HG03039 (cell line): ENCODE results near the gene CACNA2D1.

Source experiments
- ATAC-seq: cut with Tn5 transposase; IDR thresholded peaks from one replicate; pipeline ENCODE4 v1.9.1; 2021; ENCODE audit warnings: mild to moderate bottlenecking, moderate library complexity; ENCODE audit not compliant: unreplicated experiment

Gene CACNA2D1

DNA sequence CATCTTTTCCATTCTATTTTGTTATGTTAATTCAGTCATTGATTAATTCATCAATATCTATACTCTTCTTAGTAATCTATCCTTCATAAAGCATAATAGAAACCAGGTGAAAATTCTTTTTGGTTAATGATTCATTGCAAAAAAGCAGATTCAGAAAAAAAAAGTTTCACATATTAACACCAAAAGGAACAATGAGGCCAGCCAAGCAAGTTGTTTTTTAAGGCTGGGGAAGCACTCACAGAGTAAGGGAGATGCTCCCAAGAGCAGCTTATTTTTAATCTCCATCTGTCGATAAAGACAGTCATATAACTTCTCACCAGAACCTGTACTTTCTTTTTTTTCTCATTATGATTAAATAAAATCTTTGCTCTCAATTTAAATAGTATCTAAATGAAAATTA lies 95.8 kb downstream of the CACNA2D1 start:
- ATAC-seq: no peak

DNA sequence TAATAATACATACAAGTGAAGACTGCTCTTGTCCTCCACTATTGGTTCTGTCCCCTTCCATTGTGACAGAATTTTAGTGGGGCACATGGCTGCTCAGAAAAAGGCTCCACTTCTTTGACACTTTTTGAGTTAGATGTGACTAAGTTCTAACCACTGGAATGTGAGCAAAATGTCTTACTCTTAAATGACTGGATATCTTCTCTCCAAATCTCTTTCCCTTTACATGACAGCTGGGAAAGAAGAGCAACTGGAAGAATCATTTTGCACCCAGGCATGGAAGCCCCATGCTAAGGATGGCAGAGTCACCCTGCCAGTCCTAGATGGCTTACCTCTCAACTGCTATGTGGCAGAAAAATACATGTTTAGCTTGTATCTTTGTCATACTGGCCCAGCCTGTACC lies 97.7 kb downstream of the CACNA2D1 start:
- ATAC-seq: no peak

DNA sequence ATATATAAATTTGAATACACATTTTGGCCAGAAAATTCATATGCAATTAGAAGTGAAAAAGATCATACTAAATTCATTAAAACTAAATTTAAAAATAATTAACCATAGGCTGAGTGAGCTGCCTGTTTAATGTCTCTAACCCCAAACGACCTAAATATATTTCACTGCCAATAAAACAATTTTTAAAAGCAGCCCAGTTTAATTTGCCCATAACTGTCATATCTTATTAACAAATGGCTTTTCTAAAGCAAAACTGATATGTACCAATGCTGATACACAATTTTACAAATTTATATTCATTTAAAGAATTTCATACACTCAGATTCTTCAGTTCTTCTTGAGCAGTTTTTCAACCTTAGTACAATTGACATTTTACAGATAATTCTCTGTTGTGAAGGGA lies 99.9 kb downstream of the CACNA2D1 start:
- ATAC-seq: no peak

- no peak for ATAC-seq
Measured at GRCh38 chr7:82339958-82340357, 103.6 kb downstream of the CACNA2D1 start.

GRCh38 chr7:82335927-82336326 lies 107.7 kb downstream of the CACNA2D1 start:
- ATAC-seq: no peak

GRCh38 chr7:82335001-82335400 lies 108.6 kb downstream of the CACNA2D1 start:
- ATAC-seq: no peak

- no peak for ATAC-seq
Measured at GRCh38 chr7:82331234-82331633, 112.3 kb downstream of the CACNA2D1 start.

DNA sequence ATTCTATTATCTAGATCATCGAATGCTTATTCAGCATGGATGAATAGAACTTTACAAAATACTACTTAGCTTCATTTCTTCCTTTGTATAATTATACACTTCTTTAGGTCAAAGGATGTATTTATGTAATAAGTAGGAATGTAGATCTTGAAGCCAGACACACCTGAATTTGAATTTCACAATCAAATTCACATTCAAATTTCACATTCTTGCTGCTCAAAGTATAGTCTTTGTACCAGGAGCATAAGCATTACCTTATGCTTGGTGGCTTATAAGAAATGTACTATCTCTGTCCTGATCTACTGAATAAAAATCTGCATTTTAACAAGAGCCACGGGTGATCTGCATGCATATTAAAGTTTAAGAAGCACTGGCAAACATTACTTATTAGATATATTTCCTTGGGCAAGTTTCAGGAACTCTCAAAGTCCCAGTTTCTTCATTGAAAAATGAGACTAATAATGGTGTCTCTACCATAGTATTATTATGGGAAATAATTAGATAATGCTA lies 112.8 kb downstream of the CACNA2D1 start:
- ATAC-seq: no peak

DNA sequence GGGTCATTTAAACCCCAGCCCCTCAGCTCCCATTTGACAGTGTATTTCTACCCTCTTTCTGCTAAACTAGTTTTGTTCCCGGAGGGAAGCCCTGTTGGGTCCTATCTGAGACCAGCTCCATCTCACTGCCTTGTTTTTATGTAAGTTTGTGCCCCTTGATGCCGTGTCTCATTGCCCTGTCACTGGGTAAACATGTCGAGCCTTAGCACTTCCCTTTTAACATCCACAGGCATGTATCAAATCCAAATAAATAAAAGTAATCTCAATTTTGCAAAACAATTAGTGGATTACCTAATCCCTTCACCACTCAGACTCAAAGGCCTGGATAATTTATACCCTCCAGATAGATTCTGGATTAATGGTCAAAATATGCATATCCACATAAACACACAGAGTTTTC lies 115.7 kb downstream of the CACNA2D1 start:
- ATAC-seq: no peak

DNA sequence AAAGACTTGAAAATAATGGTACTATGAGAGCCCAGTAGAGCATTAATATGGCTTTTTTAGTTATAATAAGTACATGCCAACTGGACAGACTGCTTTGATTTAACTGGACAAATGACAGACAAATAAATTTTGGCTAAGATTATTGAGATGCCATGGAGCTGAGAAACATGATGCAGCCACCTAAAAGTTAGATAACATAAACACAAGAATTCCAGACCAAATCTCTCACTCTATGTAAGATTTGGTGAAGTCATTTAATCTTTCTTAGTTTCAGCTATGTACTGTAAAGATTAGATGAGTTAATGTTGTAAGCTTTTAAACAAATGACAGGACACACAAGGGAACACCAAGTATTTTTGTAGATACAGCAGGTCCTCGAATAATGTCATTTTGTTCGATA lies 118.2 kb downstream of the CACNA2D1 start:
- ATAC-seq: no peak

DNA sequence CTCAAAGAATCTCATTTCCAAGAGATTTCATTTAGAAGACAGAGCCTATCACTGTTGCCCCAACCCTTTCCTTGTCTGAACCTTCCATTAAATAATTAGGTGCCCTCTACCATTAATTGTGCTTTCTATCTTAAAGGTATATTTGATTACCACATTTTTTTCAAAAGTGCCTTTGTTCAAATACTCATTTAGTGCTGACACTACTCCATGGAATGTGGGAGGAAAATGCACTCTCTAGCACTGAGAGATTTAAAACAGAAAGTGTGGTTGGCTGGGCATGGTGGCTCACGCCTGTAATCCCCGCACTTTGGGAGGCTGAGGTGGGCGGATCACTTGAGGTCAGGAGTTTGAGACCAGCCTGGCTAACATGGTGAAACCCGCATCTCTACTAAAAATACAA lies 119.8 kb downstream of the CACNA2D1 start:
- ATAC-seq: no peak

- ATAC-seq: no peak
Measured at GRCh38 chr7:82319674-82320118, 123.9 kb downstream of the CACNA2D1 start.

DNA sequence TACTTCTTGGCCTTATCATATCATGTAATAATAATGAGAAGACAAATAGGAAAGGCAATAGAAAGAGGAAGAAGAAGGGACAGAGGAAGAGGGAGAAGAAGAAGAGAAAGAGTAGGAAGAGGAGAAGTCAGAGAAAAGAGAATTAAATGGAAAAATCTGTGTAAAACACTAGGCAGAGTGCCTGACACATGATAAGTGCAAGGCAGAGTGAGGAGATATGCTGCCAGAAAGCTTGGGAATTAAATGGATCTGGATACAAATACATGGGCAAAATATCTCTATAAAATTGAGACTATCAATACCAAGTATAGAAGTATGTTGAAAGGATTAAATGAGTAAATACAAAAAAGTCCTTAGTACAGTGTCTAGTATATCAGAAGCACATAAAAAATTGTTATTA lies 124.8 kb downstream of the CACNA2D1 start:
- no peak for ATAC-seq

DNA sequence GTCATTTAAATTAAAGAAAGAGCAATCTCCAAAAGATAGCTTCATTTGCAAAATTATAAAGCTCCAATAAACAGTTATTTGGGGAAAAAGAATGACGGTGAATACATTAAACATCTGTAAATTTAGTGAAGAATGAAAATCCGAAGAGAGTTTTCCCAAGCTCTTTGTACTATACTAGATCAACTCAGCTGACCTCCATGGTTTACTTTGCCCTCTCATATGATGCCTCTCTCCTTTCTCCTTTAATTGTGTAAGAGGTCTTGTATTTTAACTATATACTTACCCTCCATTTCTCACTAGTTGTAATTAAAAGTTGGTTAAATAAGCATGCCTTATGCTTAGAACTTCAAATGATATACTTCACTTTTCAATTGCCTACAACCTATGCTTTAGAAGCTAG lies 125.8 kb downstream of the CACNA2D1 start:
- ATAC-seq: no peak

GRCh38 chr7:82317257-82317721 lies 126.3 kb downstream of the CACNA2D1 start:
- no peak for ATAC-seq

- ATAC-seq: no peak
Measured at GRCh38 chr7:82313269-82313668, 130.3 kb downstream of the CACNA2D1 start.

DNA sequence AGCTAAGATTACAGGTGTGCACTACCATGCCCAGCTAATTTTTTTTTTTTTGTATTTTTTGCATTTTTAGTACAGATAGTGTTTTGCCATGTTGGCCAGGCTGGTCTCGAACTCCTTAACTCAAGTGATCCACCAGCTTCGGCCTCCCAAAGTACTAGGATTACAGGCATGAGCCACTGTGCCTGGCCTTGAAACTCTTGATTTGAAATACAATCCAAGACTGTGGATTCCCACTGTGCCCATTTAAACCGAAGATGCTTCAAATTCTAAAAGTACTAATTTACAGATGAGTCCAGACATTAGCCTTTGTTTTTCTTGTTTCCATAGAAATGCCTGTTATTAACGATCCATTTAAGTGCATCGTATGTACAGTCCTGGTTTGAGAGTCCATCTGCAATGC lies 130.9 kb downstream of the CACNA2D1 start:
- no peak for ATAC-seq

DNA sequence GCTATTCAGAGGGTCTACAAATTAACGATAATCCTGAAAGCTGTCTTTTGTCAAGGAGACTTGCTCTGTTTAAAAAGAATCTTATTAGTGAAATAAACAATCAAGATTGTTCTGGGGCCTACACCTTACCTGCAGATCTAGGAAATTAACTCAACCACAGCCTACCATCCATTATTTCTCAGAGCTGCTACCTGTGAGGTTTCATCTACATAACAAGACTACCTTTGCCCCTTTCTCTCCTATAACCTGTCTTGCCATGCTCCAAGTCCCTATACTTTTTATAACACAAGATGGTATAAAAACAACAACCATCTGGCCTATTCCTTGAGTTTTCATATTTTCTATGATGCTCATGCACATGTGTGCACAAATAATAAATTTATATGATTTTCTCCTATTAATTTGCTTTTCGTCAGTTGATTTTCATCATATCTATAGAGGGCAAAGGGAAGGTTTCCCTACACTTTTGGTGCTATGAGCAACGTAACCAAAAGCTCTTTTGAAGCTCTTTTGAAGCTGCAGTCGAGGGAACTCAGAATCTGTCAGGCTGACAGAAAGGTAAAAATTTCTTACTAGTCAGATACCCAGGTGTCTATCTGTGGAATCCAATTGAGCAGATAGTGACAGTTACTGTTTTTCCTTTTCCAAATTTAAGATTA lies 138.1 kb downstream of the CACNA2D1 start:
- ATAC-seq: no peak

DNA sequence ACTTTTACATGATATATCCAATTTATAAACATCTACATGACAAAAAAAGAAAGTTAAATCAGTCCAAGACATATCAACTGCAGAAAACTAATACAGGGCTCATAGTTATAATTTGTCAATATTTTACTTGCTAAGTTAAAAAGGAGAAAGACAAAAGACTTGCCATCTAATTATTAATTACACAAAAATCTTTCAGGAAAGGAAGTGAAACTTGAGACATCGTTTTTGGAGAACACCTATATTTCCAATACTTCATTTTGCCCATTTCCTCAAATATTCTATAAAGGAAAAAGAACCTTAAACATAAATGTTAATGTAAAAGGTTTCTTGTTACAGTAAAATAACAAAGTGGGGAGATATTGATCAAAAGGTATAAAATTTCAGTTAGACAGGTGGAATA lies 148.7 kb downstream of the CACNA2D1 start:
- ATAC-seq: no peak

GRCh38 chr7:82294382-82294784 lies 149.2 kb downstream of the CACNA2D1 start:
- ATAC-seq: no peak

DNA sequence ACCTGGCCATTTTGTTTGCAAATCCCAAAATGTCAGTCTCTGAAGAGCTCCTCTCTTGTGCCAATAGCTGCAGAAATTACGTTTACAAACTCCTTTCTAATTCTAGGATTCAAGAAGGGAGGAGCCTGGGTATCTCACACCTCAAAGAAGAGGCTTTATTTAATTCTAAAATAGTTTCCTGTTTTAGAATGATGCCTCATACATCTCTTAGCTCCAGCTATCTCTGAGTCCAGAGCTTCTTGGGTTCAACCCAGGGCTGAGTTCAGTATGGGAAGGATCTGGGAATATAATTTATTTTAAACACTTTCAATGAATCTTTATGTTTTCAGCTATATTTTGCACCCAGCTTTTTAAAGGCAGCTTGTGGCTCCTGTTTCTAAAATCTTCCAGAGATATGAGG lies 150.1 kb downstream of the CACNA2D1 start:
- ATAC-seq: no peak

DNA sequence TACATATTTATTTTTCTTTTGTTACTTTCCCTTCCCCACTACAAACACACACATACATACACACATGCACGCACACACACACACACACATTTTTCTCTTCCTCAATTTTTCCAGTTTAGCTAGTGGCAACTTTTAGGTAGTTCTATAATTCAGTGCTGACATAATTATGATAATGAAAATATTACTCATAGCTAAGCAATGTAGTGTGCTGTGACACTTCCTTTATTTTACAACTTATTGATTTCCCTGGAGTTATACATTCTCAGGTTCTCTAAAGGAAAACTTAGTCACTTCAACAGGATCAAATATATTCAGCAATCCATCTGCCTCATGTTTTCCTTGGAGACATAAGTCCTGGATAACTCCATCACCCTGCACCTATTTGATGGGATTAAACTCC lies 151.6 kb downstream of the CACNA2D1 start:
- ATAC-seq: no peak

DNA sequence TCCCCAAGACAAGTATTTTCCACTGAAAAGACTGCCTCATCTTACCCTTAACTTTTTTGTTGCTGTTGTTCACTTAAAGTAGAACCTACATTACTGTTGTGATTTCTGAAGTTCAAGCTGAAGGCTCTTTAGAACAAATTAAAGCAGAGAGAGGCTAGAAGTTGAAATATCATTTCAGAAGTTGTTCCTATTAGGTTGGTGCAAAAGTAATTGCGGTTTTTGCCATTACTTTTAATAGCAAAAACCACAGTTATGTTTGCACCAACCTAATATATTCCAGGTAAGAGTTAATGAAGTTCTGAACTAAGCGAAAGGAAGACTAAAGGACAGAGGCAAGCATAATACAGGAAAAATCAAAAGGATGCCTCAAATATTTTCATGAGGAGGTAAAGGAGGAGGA lies 153.7 kb downstream of the CACNA2D1 start:
- no peak for ATAC-seq
